HT1080 (cell line): Measurements from ENCODE around the gene GGTA1. TPM values are rescaled to one million over a fixed set of nuclear protein-coding genes. Genes with fewer than 3 reads are reported as not detected.

ENCODE experiments used
- total RNA-seq: library from RNA; depleted of rRNA; stranded (reverse); fragments of >200 nt; shearing (Covaris generic); gene quantifications from 2 replicates; pipeline ENCODE4 v1.2.3, GENCODE V29; 2014; rRNA removed

GGTA1 gene
- total RNA-seq, 1 experiment from 2014 or later, result not detected

Other genes with a start within 250 kb of the GGTA1 start
- gene GSN, start 231.7 kb downstream of the GGTA1 start, total RNA-seq, result 66.5 and 75.8 TPM in 2 replicates
- gene STOM, start 129.6 kb downstream of the GGTA1 start, total RNA-seq, result 3.9 and 5.4 TPM in 2 replicates
- 12.6 and 16.6 TPM in 2 replicates for gene DAB2IP, start 151.8 kb upstream of the GGTA1 start, total RNA-seq